Ascending aorta (tissue), 2 donors: ENCODE results near the gene RETN. TPM values are rescaled to one million over a fixed set of nuclear protein-coding genes. Genes with fewer than 3 reads are reported as not detected.
"Not testable (repeated sequence)": the region's sequence is repeated elsewhere in the genome, so short reads cannot be mapped to it uniquely, and the experiment has no call there.

Experiments used
- DNase-seq, 2 donors: peaks; one replicate each; pipeline ENCODE4 v3.0.0-alpha.2; 2019; ENCODE audit warnings: low spot score in 2 of 2
- H3K27ac ChIP-seq, 2 donors: fragments of 200-600 bp; sonication (generic); one replicate each; pipeline ENCODE4 v1.5.1; 2016 to 2017; ENCODE audit warnings: mild to moderate bottlenecking in 1 of 2
- H3K27me3 ChIP-seq: fragments of 200-600 bp; sonication (generic); one replicate; pipeline ENCODE4 v1.5.1; 2017
- H3K36me3 ChIP-seq, 2 donors: fragments of 200-600 bp; sonication (generic); one replicate each; pipeline ENCODE4 v1.5.1; 2016
- H3K4me1 ChIP-seq, 2 donors: fragments of 200-600 bp; sonication (generic); one replicate each; pipeline ENCODE4 v1.5.1; 2016 to 2017; ENCODE audit warnings: mild to moderate bottlenecking in 1 of 2
- H3K4me3 ChIP-seq, 2 donors: fragments of 200-600 bp; sonication (generic); one replicate each; pipeline ENCODE4 v1.5.1; 2016 to 2017; ENCODE audit warnings: mild to moderate bottlenecking in 1 of 2
- H3K9me3 ChIP-seq, 2 donors: fragments of 200-600 bp; sonication (generic); one replicate each; pipeline ENCODE4 v1.5.1; 2016
- CTCF ChIP-seq, 3 experiments: fragments of 200-600 bp in 2 of 3; fragments of 450-650 bp in 1 of 3; sonication (generic) in 2 of 3; IDR thresholded peaks; one replicate each; pipeline ENCODE4 v1.5.1; 2016 to 2019; ENCODE audit warnings: antibody characterized with exemption in 3 of 3, mild to moderate bottlenecking in 1 of 3, moderate library complexity in 1 of 3
- intact Hi-C: fragments of 100-400 bp; cut with DNase I; formaldehyde crosslinking; loops from one replicate; pipeline ENCODE4 v1.15.1; 2023
- total RNA-seq: library from RNA; depleted of rRNA; stranded (reverse); fragments of >200 nt; gene quantifications from one replicate; pipeline ENCODE4 v1.1.0, GENCODE V29; 2016

Gene RETN
- total RNA-seq, 1 donor from 2014 or later = not detected

GRCh38 chr19:7640803-7641202, 28.0 kb upstream of the RETN start:
- intact Hi-C loops = no loop called here
- no peak for TF ChIP-seq CTCF (IDR thresholded peaks at IDR 0.05)
- H3K27me3 ChIP-seq = no peaks in the 10 kb centered on the region

GRCh38 chr19:7641290-7642276, 27.3 kb upstream of the RETN start:
- intact Hi-C loops = no loop called here
- Histone ChIP-seq H3K4me1 (no peaks in the 10 kb centered on the region), H3K27ac (no peak overlapping the region), H3K9me3 (no peaks in the 10 kb centered on the region), H3K36me3 (no peaks in the 10 kb centered on the region), H3K27me3 (no peaks in the 10 kb centered on the region), H3K4me3 (no peak overlapping the region)
- no peak for DNase-seq
- TF ChIP-seq CTCF (IDR thresholded peaks at IDR 0.05) = no peak

More at GRCh38 chr19:7640803-7641202, 28.0 kb upstream of the RETN start:
- Histone ChIP-seq H3K4me1 (no peaks in the 10 kb centered on the region), H3K27ac (no peak overlapping the region), H3K9me3 (no peaks in the 10 kb centered on the region), H3K36me3 (no peaks in the 10 kb centered on the region), H3K4me3 (no peak overlapping the region)
- no peak for DNase-seq

- no peaks in the 10 kb centered on the region for H3K9me3 ChIP-seq
- H3K4me1 ChIP-seq = no peaks in the 10 kb centered on the region
- no peaks in the 10 kb centered on the region for H3K27me3 ChIP-seq
- no peaks in the 10 kb centered on the region for H3K36me3 ChIP-seq
- TF ChIP-seq CTCF (IDR thresholded peaks at IDR 0.05) = no peak
- intact Hi-C loops = no loop called here
- H3K4me3 ChIP-seq = no peak overlapping the region
- no peak overlapping the region for H3K27ac ChIP-seq
- DNase-seq = no peak
These were observed 26.4 kb upstream of the RETN start for GRCh38 chr19:7642295-7643030.

GRCh38 chr19:7643031-7643415, 25.8 kb upstream of the RETN start:
- Histone ChIP-seq H3K4me1 (no peaks in the 10 kb centered on the region), H3K9me3 (no peaks in the 10 kb centered on the region), H3K27me3 (no peaks in the 10 kb centered on the region), H3K36me3 (no peaks in the 10 kb centered on the region), H3K27ac (no peak overlapping the region), H3K4me3 (no peak overlapping the region)
- DNase-seq = no peak
- intact Hi-C loops = no loop called here
- no peak for TF ChIP-seq CTCF (IDR thresholded peaks at IDR 0.05)

- H3K4me3 ChIP-seq, H3K27ac ChIP-seq, H3K36me3 ChIP-seq, H3K9me3 ChIP-seq, DNase-seq, H3K4me1 ChIP-seq, H3K27me3 ChIP-seq, intact Hi-C loops: not testable (repeated sequence)
These were observed 25.0 kb upstream of the RETN start for GRCh38 chr19:7643629-7644549.
